Measurements from ENCODE around the gene CABLES2. TPM values are rescaled to one million over a fixed set of nuclear protein-coding genes. Genes with fewer than 3 reads are reported as not detected.

Gene CABLES2
- total and polyA plus RNA-seq, 2 of the 4 experiments (the other 2 are of a cell fraction) = 1.4 to 5.1 TPM

GRCh38 chr20:62449951-62450691, 43.0 kb upstream of the CABLES2 start:
- no peak overlapping the region for H2BK15ac ChIP-seq (ENCODE audit: low read depth, low read length)
- intact Hi-C loops (cut with micrococcal nuclease) = no loop called here
- H2BK120ac ChIP-seq (ENCODE audit: low read depth, low read length) = no peak overlapping the region
- DNase-seq = no peak
- TF ChIP-seq FOS (IDR thresholded peaks at IDR 0.05; ENCODE audit: low read depth, low read length) (no peak), SMC3 (IDR thresholded peaks at IDR 0.05; ENCODE audit: low read depth, low read length) (no peak), CEBPB (IDR thresholded peaks at IDR 0.05; ENCODE audit: low read depth, low read length) (no peak), MAZ (IDR thresholded peaks at IDR 0.05; ENCODE audit: borderline replicate concordance, low read depth, low read length) (no peak), USF2 (IDR thresholded peaks at IDR 0.05; ENCODE audit: low read depth, low read length) (no peak), RCOR1 (IDR thresholded peaks at IDR 0.05; ENCODE audit: insufficient replicate concordance, low read length) (no peak), RFX5 (IDR thresholded peaks at IDR 0.05; ENCODE audit: low read depth, low read length) (no peak), MXI1 (IDR thresholded peaks at IDR 0.05; ENCODE audit: borderline replicate concordance, low read depth, low read length) (no peak), POLR2A (IDR thresholded peaks at IDR 0.05; ENCODE audit: low read depth, low read length) (no peak), ELK1 (IDR thresholded peaks at IDR 0.05; ENCODE audit: borderline replicate concordance, low read depth, low read length) (no peak), RAD21 (IDR thresholded peaks at IDR 0.05; ENCODE audit: low read length) (no peak), NFE2L2 (IDR thresholded peaks at IDR 0.05; ENCODE audit: low read depth, low read length) (no peak)
- H3K4ac ChIP-seq (ENCODE audit: low read depth, low read length) = no peak overlapping the region
- no peaks in the 10 kb centered on the region for H3K9me1 ChIP-seq (ENCODE audit: insufficient read depth, low read length)
- no peak overlapping the region for H4K8ac ChIP-seq (ENCODE audit: low read depth in 2 of 2, low read length in 2 of 2)
- dilution Hi-C loops (cut with HindIII; ENCODE audit: low sequenced_read_pairs, unreplicated experiment) = no loop called here
- ATAC-seq (ENCODE audit: low read depth) = no peak
- no peak overlapping the region for H3K4me2 ChIP-seq (ENCODE audit: low read depth, low read length)
- no peak overlapping the region for H3K23ac ChIP-seq (ENCODE audit: low read depth, low read length)
- H4K5ac ChIP-seq (ENCODE audit: low read depth, low read length) = no peak overlapping the region
- no peaks in the 10 kb centered on the region for H3K79me1 ChIP-seq (ENCODE audit: low read depth in 1 of 2, low read length in 2 of 2)
- no peak overlapping the region for H2BK20ac ChIP-seq (ENCODE audit: low read depth, low read length)
- H3K14ac ChIP-seq (replicated peaks; ENCODE audit: low read depth, low read length) = no peak overlapping the region
- BruUV-seq (replicated peaks) = no TSS peak
- CTCF ChIA-PET = no interaction called here
- no peak overlapping the region for H3K56ac ChIP-seq (ENCODE audit: extremely low read depth, insufficient read depth, low read length)
- H3K18ac ChIP-seq (ENCODE audit: low read depth, low read length) = no peak overlapping the region
- no peaks in the 10 kb centered on the region for H3K9me3 ChIP-seq (ENCODE audit: control insufficient read depth, insufficient read depth, low read length)
- H3K9ac ChIP-seq (ENCODE audit: low read depth, low read length) = no peak overlapping the region
- no peaks in the 10 kb centered on the region for H3K4me1 ChIP-seq (ENCODE audit: control insufficient read depth, insufficient read depth, low read length)
- H4K91ac ChIP-seq (ENCODE audit: insufficient read depth, low read depth, low read length) = no peak overlapping the region
- no peaks in the 10 kb centered on the region for H3K36me3 ChIP-seq (ENCODE audit: control insufficient read depth, insufficient read depth, low read length)
- 52% methylated on average over 5 of the region's 24 CpGs; no CpG with 5 or more reads in 1 of the 2 experiments for WGBS, 2 experiments (ENCODE audit: extremely low coverage in 2 of 2, insufficient read length in 1 of 2)
- no peak overlapping the region for H3K27ac ChIP-seq (ENCODE audit: insufficient read depth, low read length)
- no peak overlapping the region for H2AFZ ChIP-seq (replicated peaks; ENCODE audit: low read length, poor library complexity)
- in situ Hi-C loops (cut with MboI; ENCODE audit: low sequenced_read_pairs) = no loop called here
- H3K27me3 ChIP-seq (ENCODE audit: control insufficient read depth, insufficient read depth, low read length) = peaks cover 37% of the 10 kb centered on the region
- no peak overlapping the region for H3K4me3 ChIP-seq (ENCODE audit: insufficient read depth, low read depth, low read length)
- no peak overlapping the region for H2AK9ac ChIP-seq (replicated peaks; ENCODE audit: low read depth, low read length, poor library complexity)
- H4K20me1 ChIP-seq (ENCODE audit: insufficient read depth, low read length) = no peaks in the 10 kb centered on the region
- H2BK5ac ChIP-seq (ENCODE audit: low read depth, low read length, poor library complexity, severe bottlenecking) = no peak overlapping the region
- POLR2A ChIA-PET (ENCODE audit: unreplicated experiment) = no interaction called here
- H2AK5ac ChIP-seq (ENCODE audit: low read depth, low read length) = no peak overlapping the region

All from IMR-90 (cell line).